GM21390 (cell line): ENCODE data around the gene NUP210.
"Not testable (repeated sequence)": the region's sequence is repeated elsewhere in the genome, so short reads cannot be mapped to it uniquely, and the experiment has no call there.

Experiments
- ATAC-seq: cut with Tn5 transposase; IDR thresholded peaks from one replicate; pipeline ENCODE4 v1.9.1; 2021; ENCODE audit not compliant: unreplicated experiment

NUP210 gene

DNA sequence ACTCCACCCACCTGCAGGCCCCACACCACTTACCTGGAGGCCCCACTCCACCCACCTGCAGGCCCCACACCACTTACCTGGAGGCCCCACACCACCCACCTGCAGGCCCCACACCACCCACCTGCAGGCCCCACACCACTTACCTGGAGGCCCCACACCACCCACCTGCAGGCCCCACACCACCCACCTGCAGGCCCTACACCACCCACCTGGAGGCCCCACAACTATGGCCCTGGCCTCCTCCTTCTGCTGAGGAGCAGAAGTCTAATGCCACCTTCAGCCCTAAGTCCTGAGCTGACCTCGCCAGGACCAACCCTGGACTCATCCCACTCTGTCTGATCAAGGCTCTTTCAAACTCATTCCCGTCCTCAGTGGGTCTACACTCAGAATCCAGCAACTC, 42.4 kb downstream of the NUP210 start:
- ATAC-seq = not testable (repeated sequence)

DNA sequence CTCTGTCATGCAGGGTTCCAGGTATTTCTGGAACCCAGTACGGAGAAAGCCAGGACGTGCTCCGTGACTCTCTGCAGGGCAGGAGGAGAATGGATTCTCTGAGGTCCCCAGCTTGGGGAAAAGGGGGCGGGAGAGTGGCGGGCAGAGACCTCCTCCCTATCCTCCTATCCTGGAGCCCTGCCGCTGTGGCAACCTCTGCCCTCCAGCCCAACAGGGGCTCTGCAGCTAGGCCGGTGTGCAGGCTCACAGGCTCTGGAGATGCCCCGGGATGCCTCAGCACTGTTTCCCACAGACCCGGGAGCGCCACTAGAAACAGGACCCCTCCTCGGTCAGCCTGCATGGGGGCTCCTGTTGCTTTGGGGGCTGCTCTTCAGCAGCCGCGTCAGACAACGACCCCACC, 43.1 kb downstream of the NUP210 start:
- ATAC-seq = no peak

DNA sequence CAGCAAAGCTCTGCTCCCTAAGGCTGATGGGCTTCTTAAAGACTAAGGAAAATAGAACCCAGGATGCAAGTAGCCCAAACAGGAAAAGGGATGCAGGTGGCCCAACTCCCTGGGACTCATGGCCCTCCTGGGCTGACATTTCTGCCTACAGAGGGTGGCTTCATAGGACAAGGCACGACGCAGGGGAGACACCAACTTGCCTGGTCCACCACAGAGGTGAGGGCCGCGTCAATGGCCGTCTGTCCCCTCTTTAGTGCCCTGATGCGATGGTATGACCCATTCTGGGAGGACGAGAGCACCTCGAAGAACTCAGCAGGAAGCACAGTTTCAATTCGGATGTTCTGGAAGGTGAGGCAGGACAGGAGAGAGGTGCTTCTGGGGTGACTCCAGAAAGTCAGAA, 44.0 kb downstream of the NUP210 start:
- ATAC-seq = no peak

DNA sequence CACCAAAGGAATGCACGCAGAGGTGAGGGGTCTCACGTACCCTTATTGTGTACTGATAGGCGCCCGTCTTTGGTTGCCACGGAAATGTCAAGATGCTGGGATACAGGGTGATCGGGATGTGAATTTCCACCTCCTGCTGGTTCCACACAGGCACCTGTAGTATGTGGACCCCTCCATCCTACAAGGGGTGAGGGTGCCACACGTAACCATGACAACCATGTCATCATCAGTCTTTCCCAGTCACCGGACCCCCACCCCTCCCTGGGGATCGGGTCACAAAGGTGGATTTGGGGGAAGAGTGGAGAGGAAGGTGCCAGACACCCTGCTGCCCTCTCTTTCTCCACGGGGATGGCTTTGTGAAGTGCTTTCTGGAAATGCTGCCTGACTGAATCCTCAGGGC, 44.7 kb downstream of the NUP210 start:
- ATAC-seq = no peak

DNA sequence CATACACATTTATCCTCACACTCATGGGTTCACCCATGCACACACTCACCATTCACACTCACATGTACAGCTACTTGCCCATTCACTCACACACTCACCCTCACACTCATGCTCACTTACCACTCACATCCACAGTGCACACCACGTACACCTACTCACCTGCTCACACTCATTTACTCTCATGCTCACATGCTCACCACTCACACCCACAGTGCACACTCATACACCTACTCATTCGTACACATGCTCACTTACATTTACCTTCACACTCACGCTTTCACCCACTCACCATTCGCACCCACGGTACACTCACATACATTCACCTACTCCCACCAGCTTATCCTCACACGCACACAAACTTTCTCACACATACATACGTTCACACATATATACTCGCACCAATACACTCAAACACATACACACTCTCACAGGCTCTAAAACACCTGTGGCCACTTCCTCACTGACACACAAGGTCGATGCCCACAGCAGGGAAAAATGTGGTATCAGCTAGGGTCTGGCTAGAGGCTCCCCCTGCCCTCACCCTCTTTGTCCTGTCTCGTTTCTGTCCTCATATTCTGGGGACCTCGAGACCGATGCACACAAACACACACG, 46.0 kb downstream of the NUP210 start:
- ATAC-seq = no peak

DNA sequence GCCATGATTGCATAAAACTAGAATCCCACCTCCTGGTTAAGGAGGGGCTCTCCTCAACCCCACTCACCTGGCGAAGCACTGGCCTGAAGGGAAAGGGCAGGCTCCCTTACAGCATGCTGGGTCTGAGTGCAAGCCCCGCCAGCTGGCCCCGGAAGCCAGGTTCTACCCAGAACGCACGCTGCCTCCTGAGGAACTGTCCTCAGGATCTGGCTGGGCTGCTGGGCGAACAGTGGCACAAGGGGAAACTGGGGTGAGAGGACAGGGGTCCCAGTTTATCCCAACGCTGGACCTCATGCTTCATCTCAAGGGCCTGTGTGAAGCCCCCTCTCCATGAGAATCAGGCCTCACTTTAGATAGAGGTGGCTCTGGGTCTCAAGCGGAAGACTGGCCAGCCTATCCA, 47.5 kb downstream of the NUP210 start:
- no peak for ATAC-seq

DNA sequence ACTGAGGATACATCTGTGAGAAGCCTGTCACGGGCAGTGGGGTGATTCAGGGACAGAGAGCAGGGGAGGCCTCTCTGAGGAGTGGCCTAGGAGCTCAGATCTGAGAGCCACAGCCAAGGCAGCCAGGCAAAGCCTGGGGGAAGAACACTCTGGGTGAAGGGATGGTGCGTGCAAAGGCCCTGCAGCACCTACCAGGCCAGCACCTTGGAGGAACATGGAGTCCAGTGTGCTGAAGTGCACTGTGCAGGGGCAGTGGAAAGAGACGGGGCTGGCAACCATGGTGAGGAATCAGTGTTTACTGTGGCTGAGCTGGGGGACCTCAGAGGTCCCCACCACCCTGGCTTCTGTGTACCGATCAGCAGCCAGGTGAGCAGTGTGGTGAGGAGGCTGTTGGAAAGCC, 48.0 kb downstream of the NUP210 start:
- no peak for ATAC-seq

DNA sequence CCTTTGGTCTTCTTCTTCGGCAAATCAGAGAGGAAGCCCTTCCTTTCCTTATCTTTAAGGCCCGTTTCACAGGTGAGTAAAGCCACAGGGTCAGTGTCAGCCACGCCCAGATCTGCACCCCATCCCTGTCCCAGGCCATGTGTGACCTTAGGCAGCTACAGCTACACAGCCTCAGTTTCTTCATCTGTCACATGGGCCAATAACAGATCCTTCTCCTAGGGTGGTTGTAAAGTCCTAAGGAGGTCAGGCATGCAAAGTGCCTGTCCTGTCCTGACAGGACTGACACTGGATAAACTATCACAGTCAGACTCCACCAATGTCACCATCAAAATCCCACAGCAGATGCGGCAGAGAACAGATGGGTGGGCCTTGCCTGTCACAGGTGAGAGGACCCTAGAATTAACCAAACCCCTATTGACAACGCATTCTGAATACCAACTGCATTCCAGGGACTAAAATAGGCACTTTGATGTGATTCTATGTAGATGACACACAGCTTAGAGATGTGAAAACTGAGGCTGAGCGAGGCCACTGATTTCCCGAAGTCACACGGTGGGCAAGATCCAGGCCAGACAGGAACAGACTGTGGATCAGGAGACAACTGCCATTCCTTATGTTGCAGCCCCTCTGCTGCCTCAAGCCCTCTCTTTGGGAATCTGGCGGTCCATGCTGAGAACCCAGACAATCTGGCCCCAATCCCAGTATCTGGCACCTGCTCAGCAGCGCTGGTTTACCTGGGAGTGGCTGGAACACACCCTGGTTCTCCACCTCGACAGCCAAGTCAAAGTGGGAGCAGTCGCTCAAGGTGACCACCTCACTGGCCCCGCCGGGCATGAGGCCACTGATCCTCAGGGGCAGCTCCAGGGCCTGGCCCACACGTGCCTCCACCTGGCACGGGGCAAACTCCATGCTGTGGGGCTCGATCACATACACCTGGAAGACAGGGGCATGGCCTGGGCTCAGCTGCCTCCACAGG, 48.7 kb downstream of the NUP210 start:
- ATAC-seq = no peak

DNA sequence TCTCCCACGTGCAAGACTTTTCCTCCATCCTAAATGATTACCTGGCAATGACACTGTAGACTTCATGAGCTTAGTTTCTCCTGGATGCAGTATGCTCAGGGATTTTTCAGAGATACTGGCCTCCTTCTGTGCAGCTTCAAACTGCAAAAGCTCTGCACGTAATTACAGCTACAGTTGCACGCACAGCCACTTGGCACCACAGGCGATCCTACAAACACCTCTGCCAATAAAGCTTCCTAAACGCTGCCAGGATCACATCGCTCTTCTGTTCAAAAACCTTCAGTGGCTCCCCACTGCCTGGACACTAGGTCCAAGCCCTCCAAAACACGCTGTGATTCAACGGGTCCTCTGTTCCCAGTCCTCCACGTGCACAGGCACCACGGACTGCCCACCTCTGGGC, 49.5 kb downstream of the NUP210 start:
- no peak for ATAC-seq

DNA sequence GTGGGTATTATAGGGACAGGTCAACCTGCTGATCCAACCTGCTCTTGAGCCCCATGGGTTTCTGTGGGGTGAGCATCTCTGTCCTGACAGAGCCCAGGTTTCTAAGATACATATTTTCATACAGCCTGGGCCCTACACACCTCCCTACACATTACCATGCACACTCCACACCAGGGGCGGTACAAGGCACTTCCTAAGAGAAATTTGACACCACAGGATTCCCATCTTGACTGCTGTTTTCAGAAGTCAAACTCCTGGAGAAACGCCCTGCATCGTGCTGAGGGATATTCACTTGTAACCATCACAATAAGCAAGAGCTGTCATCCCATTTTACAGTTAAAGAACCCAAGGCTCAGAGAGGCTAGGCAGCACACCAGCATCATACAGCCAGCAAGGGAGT, 50.1 kb downstream of the NUP210 start:
- no peak for ATAC-seq

DNA sequence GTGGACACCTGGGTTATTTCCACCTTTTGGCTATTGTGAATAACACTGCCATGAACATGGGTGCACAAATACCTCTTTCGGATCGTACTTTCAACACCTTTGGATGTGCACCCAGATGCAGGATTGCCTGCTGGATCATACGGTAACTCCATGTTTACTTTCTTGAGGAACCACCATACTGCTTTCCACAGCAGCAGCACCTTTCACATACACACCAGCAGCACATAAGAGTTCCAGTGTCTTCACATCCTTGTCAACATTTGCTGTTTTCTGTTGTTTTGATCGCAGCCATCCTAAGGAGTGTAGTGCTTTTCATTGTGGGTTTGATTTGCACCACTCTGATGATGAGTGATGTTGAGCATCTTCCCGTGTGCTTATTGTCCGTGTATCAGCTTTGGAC, 51.3 kb downstream of the NUP210 start:
- no peak for ATAC-seq

DNA sequence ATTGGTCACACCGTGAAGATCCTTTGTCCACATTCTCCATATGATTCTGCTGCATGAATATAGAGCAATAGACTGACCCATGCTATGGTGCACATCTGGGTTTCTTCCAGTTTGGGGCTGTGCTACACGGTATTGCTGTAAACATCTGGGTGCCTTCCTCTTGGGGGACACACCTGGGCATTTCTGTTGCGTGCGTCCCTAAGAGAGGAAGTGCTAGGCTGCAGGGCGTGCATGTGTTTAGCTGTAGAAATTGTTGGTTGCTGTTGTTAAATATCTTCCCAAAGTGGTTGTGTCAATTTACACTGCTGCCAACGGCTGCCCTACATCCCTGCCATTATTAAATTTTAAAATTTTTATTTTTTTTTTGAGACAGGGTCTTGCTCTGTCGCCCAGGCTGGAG, 52.4 kb downstream of the NUP210 start:
- no peak for ATAC-seq

DNA sequence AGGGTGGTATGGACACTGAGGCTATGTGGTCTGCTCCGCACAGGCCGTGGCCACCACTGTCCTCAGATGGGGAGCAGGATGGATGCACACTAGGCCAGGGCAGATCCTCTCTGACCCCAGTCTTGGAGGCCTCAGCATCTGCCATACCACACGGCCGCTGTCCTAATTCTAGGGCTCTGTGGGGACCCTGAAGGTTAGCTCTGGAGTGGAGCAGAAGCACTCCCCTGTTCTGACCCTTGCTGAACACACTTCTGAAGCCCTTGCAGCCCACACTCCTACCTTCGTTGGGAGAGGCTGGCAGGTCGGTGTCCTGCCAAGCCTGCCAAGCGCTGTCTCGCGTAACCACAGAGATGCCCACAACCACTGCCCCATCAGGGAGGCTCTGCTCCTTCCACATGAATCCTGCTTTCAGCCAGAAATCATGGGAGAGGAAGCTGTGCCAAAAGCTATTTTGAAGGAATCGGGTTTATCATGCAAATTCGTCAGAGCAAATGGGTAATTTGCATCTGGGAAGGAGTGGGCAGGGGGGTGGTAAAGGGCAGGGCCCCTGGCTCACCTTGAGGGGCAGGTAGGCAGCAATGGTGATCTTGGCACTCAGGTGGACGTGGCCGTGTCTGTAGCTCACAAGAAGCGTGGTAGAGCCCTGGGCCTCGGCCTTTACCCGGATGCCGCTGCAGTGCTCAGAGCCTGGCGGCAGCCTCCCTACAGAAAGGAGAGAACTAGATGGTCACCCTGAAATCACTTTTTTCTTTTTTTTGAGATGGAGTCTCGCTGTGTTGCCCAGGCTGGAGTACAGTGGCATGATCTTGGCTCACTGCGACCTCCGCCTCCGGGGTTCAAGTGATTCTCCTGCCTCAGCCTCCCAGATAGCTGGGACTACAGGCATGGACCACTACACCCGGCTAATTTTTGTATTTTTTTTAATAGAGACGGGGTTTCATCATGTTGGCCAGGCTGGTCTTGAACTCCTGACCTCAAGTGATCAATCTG, 54.4 kb downstream of the NUP210 start:
- no peak for ATAC-seq

DNA sequence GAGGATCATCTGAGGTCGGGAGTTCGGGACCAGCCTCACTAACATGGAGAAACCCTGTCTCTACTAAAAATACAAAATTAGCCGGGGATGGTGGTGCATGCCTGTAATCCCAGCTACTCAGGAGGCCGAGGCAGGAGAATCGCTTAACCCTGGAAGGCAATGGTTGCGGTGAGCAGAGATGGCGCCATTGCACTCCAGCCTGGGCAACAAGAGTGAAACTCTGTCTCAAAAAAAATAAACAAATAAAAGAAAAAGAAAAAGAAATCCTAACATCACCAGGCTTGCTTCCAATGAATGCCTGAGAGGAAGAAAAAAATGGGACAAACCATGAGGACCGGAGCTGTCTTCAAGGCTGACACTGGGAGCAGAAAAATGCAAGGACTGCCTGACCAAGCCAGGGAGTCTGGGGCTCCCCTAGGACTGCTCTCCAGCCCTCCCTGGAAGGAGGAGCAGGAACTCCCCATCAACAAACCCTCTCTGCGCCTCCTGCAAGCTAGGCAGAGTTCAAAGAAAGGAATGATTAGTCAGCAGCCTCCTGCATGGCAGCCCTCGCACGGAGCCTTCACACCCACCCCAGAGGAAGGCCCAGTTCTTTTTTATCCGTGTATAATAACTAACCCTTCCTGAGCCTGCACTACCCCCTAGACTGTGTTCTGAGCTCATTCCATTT, 55.4 kb downstream of the NUP210 start:
- no peak for ATAC-seq

DNA sequence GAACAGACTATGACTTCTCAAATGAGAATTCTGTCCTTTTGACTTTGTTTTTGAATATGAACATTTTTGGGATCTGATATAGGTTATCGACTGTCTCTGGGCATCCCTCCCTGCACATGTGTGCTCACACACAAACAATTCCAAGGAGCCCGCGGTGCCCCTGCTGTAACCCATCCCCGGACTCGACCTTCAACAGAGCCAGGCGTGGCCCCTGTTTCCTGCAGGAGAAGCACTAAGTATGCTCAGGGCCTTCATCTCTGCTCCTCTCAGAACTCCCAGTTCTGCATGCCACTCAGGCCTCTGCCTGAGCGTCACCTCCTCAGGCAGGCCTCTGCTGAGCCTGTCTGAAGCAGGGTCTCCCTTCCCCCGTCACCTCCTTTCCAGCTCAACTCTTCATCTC, 57.6 kb downstream of the NUP210 start:
- ATAC-seq = no peak

DNA sequence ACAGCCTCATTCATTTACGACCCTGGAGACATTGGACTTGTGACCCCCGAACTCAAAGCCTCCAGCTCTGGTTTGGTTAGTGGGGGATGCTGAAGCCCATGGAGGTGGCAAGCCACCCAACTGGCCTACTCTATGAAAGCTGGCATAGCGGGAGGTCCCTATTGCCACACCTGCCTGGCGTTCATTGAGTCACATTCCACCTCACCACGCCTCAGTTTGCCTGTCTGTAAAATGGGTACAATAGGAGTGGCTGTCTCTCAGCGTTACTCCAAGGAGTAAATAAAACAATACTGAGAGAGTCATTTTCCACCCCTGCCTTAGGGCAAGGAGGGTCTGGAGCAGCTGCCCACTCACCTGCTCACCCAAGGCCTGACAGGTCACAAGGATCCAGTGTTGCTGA, 60.2 kb downstream of the NUP210 start:
- ATAC-seq = no peak

DNA sequence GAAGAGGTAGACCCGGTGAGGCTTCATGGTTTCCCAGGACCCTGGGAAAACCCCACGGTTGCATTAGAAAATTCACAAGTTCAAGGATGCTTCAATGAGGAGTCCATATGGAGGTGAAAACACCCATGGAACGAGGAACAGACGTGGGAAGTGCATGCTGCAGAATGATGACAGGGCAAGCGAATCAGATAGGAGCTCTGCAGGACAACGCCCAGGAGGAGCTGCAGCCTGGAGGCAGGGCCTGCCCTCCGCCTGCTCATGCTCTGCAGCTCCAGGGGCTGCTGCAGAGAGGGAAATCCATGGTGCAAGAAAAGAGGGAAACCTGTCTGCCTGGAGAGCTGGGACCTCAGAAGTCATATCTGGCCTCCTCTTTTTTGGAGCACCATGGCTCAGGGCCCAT, 61.5 kb downstream of the NUP210 start:
- ATAC-seq = no peak

DNA sequence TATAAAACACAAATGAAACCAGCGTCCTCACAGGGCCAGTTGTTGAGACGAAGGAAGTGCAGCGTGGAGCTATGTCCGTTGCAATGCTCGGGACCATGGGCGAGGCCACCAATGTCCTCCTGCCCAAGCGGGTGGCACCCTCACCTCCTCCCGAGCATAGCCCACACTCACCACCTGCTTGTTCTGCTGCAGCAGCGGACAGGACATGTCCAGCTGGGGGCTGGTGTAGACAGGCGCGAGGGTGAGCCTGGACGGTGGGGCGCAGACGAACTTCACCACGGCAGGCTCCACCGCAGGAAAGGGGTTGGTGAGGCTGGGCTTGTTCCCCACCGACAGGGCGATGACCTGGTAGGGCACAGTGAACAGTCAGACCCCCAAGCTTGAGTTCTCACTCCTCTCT, 62.1 kb downstream of the NUP210 start:
- ATAC-seq = no peak

DNA sequence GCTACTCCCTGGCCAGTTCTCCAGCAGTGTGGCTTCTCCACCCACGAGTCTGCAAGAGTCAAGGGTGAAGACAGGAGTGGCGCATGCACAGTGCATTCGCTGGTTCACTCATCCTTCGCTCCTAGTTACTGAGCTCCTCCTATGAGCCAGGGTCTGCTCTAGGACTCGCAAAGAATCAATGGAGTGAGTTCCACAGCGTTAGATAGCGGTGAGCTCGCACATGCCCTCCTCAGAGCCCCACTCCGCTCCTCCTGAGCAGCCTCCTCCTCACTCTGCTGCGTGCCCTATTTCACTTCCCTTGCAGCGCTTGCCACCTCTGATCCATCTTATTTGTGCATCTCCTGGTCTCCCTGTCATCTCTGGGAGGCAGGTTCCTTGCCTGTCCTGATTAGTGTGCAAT, 63.0 kb downstream of the NUP210 start:
- no peak for ATAC-seq

DNA sequence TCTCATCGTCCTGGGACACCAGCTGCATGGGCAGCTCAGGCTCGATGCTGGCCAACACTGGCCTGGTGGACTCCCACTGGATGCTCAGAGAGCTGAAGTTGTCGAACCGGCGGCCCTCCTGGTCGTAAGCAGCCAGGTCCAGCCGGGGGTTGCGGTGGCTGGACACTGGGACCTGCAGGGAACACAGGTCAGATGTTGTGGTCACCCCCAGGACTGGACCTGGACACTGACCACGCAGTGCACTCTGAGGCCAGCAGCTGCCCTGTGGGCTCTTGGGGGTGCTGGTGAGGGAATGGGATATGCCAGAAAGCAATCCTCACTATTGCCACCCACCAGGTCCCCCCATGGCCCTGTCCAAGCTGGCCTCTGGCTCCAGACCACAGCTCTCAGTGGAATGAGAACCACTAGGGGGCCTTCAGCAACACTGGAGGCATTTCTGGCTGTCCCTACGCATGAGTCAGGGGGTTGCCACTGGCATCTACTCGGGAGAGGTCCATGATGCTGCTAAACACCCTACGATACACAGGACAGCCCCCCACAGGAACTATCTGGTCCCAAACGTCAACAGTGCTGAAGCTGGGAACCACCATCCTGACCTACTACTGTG, 66.1 kb downstream of the NUP210 start:
- ATAC-seq = no peak
